MM.1S (cell line): Measurements from ENCODE around the gene GALNS.

ENCODE experiments used
- DNase-seq: peaks from one replicate; pipeline ENCODE4 v3.0.0-alpha.2; 2015
- H2AFZ ChIP-seq: fragments of 300-600 bp; sonication (generic); 2 replicates; pipeline ENCODE4 v1.6.0; 2016; ENCODE audit warnings: antibody characterized with exemption, low read length
- H3F3A ChIP-seq: fragments of 300-600 bp; sonication (generic); 2 replicates; pipeline ENCODE4 v1.6.1; 2016; ENCODE audit warnings: mild to moderate bottlenecking, antibody characterized with exemption, low read length, moderate library complexity, mixed read lengths; ENCODE audit not compliant: insufficient read depth
- H3K27ac ChIP-seq: fragments of 300-600 bp; sonication (generic); 2 replicates; pipeline ENCODE4 v1.5.1; 2016; ENCODE audit warnings: mild to moderate bottlenecking, low read length
- H3K27me3 ChIP-seq: fragments of 300-600 bp; sonication (generic); replicated peaks from 2 replicates; pipeline ENCODE4 v1.6.0; 2016; ENCODE audit warnings: low read length; ENCODE audit not compliant: insufficient read depth
- H3K36me3 ChIP-seq: fragments of 300-600 bp; sonication (generic); replicated peaks from 2 replicates; pipeline ENCODE4 v1.6.1; 2016; ENCODE audit warnings: mild to moderate bottlenecking, low read length, mixed read lengths; ENCODE audit not compliant: insufficient read depth
- H3K4me1 ChIP-seq: fragments of 300-600 bp; sonication (generic); 2 replicates; pipeline ENCODE4 v1.6.1; 2016; ENCODE audit warnings: low read length, mixed read lengths
- H3K4me2 ChIP-seq: fragments of 300-600 bp; sonication (generic); 2 replicates; pipeline ENCODE4 v1.6.0; 2016; ENCODE audit warnings: low read depth, low read length
- H3K4me3 ChIP-seq: fragments of 300-600 bp; sonication (generic); 2 replicates; pipeline ENCODE4 v1.5.1; 2016; ENCODE audit warnings: low read length, mixed read lengths
- H3K79me2 ChIP-seq: fragments of 300-600 bp; sonication (generic); 2 replicates; pipeline ENCODE4 v1.6.1; 2016; ENCODE audit warnings: mixed run types, low read length, mixed read lengths
- H3K9ac ChIP-seq: fragments of 300-600 bp; sonication (generic); 2 replicates; pipeline ENCODE4 v1.6.1; 2016; ENCODE audit warnings: low read length, mixed read lengths
- H3K9me2 ChIP-seq: fragments of 300-600 bp; sonication (generic); replicated peaks from 2 replicates; pipeline ENCODE4 v1.6.1; 2016; ENCODE audit warnings: mild to moderate bottlenecking, low read length, mixed read lengths; ENCODE audit not compliant: insufficient read depth
- H3K9me3 ChIP-seq: fragments of 300-600 bp; sonication (generic); replicated peaks from 2 replicates; pipeline ENCODE4 v1.6.1; 2016; ENCODE audit warnings: mild to moderate bottlenecking, low read length, mixed read lengths; ENCODE audit not compliant: insufficient read depth
- H4K20me1 ChIP-seq: fragments of 300-600 bp; sonication (generic); 2 replicates; pipeline ENCODE4 v1.6.1; 2016; ENCODE audit warnings: mild to moderate bottlenecking, low read length, moderate library complexity, mixed read lengths; ENCODE audit not compliant: insufficient read depth
- EZH2 ChIP-seq: fragments of 300-600 bp; sonication (generic); optimal IDR thresholded peaks from 2 replicates; pipeline ENCODE3; 2017; ENCODE audit warnings: low read depth, mild to moderate bottlenecking, antibody characterized with exemption, low read length, mixed read lengths
- EZH2phosphoT487 ChIP-seq: fragments of 300-600 bp; sonication (generic); IDR thresholded peaks from 2 replicates; pipeline ENCODE4 v1.6.1; 2018; ENCODE audit warnings: antibody characterized with exemption, low read length
- TF ChIP-seq, protein P1 (sequence below): fragments of 300-600 bp; sonication (generic); IDR thresholded peaks from 2 replicates; pipeline ENCODE4 v1.5.1; 2016; ENCODE audit warnings: antibody characterized with exemption, low read length, mixed read lengths

The GALNS gene

DNA sequence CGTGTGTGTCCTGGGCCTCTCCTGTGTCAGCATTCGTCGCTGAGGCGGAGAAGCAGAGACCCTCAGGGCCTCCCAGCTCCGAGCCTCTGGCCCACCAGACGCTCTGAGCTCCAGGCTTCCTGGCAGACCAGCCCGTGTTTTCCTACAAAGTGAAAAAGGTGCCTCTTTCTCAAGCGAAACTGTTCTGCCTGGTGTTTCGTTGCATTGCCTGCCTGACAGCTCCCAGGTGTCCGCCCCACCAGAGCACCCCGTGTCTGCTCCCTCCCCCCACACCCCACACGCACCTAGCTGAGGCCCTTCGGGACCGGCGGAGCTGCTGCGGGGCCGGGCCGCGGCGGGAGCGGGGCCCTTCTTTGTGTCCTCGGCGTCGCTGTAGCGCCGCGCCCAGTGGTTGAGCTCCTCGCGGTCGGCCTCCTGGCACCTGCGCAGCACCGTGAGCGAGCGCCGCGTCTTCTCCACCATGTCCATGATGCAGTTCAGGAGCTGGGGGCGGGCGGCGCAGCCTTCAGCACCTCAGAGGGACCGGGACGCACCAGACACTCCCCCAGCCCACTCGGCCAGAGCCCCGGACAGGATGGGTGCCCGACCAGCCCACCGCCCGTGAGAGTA, 24.4 kb upstream of the GALNS start:
- no peak overlapping the region for H3K4me2 ChIP-seq
- H3K36me3 ChIP-seq: no peaks in the 10 kb centered on the region

DNA sequence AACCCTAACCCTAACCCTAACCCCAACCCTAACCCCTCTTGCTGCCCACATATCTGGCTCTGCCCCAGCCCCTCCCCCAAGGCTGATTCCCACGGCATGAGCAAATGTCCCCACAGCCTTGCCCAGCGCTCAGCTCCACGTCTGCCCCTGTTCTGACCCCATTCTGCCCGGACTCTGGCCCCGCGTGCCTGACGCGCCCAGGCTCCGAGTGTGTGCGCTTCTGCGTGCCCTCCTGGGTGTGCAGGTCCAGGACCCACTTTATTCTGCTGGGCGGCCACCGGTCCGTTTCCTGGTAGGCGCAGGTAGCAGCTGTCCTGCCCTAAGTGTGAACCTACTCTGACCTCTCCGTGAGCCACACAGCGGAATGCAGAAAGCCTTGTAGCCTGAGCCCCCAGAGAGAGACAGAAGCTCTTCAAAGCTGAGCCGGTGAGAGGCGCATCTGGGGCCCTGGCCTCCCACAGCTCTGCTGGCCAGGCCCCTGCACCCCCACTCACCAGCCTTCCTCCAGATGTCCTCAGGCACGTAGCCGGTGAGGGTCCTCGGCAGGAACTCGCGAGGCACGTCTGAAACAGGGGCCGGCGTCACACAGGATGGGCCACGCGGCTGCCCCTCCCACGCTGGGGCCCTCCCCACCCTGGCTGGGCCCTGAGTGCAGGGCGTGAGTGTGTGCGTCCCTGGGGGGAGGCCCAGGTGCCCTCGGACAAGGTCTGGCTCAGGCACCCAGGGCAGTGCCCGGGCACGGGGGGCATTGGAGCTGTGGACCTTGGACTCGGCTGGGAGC, 23.7 kb upstream of the GALNS start:
- H3K4me1 ChIP-seq: no peaks in the 10 kb centered on the region
- H3K36me3 ChIP-seq: no peaks in the 10 kb centered on the region
- no peaks in the 10 kb centered on the region for H3K9me3 ChIP-seq
- H3K4me2 ChIP-seq: no peak overlapping the region
- H3K4me3 ChIP-seq: no peak overlapping the region
- DNase-seq: no peak
- H3K27me3 ChIP-seq: no peaks in the 10 kb centered on the region
- no peak for TF ChIP-seq EZH2
- TF ChIP-seq, protein P1, sequence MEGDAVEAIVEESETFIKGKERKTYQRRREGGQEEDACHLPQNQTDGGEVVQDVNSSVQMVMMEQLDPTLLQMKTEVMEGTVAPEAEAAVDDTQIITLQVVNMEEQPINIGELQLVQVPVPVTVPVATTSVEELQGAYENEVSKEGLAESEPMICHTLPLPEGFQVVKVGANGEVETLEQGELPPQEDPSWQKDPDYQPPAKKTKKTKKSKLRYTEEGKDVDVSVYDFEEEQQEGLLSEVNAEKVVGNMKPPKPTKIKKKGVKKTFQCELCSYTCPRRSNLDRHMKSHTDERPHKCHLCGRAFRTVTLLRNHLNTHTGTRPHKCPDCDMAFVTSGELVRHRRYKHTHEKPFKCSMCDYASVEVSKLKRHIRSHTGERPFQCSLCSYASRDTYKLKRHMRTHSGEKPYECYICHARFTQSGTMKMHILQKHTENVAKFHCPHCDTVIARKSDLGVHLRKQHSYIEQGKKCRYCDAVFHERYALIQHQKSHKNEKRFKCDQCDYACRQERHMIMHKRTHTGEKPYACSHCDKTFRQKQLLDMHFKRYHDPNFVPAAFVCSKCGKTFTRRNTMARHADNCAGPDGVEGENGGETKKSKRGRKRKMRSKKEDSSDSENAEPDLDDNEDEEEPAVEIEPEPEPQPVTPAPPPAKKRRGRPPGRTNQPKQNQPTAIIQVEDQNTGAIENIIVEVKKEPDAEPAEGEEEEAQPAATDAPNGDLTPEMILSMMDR: no peak
- TF ChIP-seq EZH2phosphoT487: no peak
- no peak overlapping the region for H2AFZ ChIP-seq
- H3K9ac ChIP-seq: no peak overlapping the region
- H4K20me1 ChIP-seq: no peaks in the 10 kb centered on the region
- H3F3A ChIP-seq: no peaks in the 10 kb centered on the region
- H3K27ac ChIP-seq: no peak overlapping the region
- H3K9me2 ChIP-seq: no peaks in the 10 kb centered on the region
- no peaks in the 10 kb centered on the region for H3K79me2 ChIP-seq

More for the DNA sequence above, 24.4 kb upstream of the GALNS start:
- Histone ChIP-seq H3K4me3 (no peak overlapping the region), H3K27me3 (no peaks in the 10 kb centered on the region), H4K20me1 (no peaks in the 10 kb centered on the region), H3K4me1 (no peaks in the 10 kb centered on the region), H3K9me3 (no peaks in the 10 kb centered on the region), H3K27ac (no peak overlapping the region), H3K9ac (no peak overlapping the region), H3F3A (no peaks in the 10 kb centered on the region), H3K79me2 (no peaks in the 10 kb centered on the region), H2AFZ (no peak overlapping the region), H3K9me2 (no peaks in the 10 kb centered on the region)
- TF ChIP-seq, protein P1: no peak
- no peak for TF ChIP-seq EZH2phosphoT487
- no peak for TF ChIP-seq EZH2
- no peak for DNase-seq

DNA sequence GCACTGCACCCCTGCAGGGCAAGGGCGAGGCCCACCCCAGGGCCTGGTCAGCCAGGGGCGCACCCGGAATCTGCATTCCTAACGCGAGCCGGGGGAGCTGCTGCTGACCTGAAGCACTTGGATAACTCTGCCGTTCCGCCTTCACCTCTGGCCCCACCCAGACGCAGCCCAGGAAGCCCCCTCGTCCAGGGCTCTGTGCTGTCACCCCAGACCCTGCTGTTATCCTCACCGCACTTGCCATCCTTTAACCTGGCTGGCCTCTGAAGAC, 23.0 kb upstream of the GALNS start:
- Histone ChIP-seq H4K20me1 (no peaks in the 10 kb centered on the region), H3K27me3 (no peaks in the 10 kb centered on the region), H3K27ac (no peak overlapping the region), H3K4me1 (no peaks in the 10 kb centered on the region), H3K9ac (no peak overlapping the region), H3F3A (no peaks in the 10 kb centered on the region), H3K79me2 (no peaks in the 10 kb centered on the region), H3K36me3 (no peaks in the 10 kb centered on the region), H3K9me3 (no peaks in the 10 kb centered on the region), H3K4me2 (no peak overlapping the region), H2AFZ (no peak overlapping the region), H3K9me2 (no peaks in the 10 kb centered on the region), H3K4me3 (no peak overlapping the region)
- no peak for TF ChIP-seq EZH2phosphoT487
- no peak for TF ChIP-seq EZH2
- TF ChIP-seq, protein P1: no peak
- no peak for DNase-seq
